ENCODE measurements around the gene MTERF2. TPM values are rescaled to one million over a fixed set of nuclear protein-coding genes. Genes with fewer than 3 reads are reported as not detected.
"Not testable (repeated sequence)": the region's sequence is repeated elsewhere in the genome, so short reads cannot be mapped to it uniquely, and the experiment has no call there.

The MTERF2 gene
- total RNA-seq, 1 experiment from 2014 or later = 7.0 TPM

- Mint-ChIP-seq H3K27me3 (ENCODE audit: low read depth) (no peaks in the 10 kb centered on the region), H3K4me3 (no peak overlapping the region), H3K9me3 (0 out of 2 replicates have a peak, but pooled peaks cover 4% of the 10 kb centered on the region), H3K36me3 (no peaks in the 10 kb centered on the region), H3K4me1 (no peaks in the 10 kb centered on the region), H3K27ac (no peak overlapping the region)
- TF ChIP-seq HMGA2 (CRISPR knock-in tag; IDR thresholded peaks at IDR 0.05) = no peak
- no peak for TF ChIP-seq IRF1 (CRISPR knock-in tag; IDR thresholded peaks at IDR 0.05)
- no peak for TF ChIP-seq OVOL2 (CRISPR knock-in tag; IDR thresholded peaks at IDR 0.05; ENCODE audit: borderline replicate concordance)
- TF ChIP-seq ZNF532 (CRISPR knock-in tag; IDR thresholded peaks at IDR 0.05; ENCODE audit: borderline replicate concordance) = no peak
- TF ChIP-seq RORB (CRISPR knock-in tag; IDR thresholded peaks at IDR 0.05) = no peak
- no peak for TF ChIP-seq TP53 (CRISPR knock-in tag; IDR thresholded peaks at IDR 0.05)
- no peak for TF ChIP-seq ZNF263 (CRISPR knock-in tag; IDR thresholded peaks at IDR 0.05; ENCODE audit: low read depth)
- ChIA-PET CTCF (no interaction called here), POLR2A (no interaction called here)
- ATAC-seq = no peak
- no peak for DNase-seq (ENCODE audit: low spot score)
These were observed 24.6 kb upstream of the MTERF2 start for GRCh38 chr12:107011519-107011918.

- ATAC-seq (no peak), DNase-seq (ENCODE audit: low spot score) (no peak)
- ChIA-PET POLR2A (no interaction called here), CTCF (interaction anchor here (0.9 kb wide), 1 partner anchor 9 kb away, joined by 3 read pairs; no protein-coding TSS in a partner anchor)
- no peak overlapping the region for H3K27ac Mint-ChIP-seq
- no peaks in the 10 kb centered on the region for H3K27me3 Mint-ChIP-seq (ENCODE audit: low read depth)
- H3K9me3 Mint-ChIP-seq = peaks cover 9% of the 10 kb centered on the region; the same call in 1 of the 2 replicates
- no peak overlapping the region for H3K4me3 Mint-ChIP-seq
- peaks cover 4% of the 10 kb centered on the region for H3K36me3 Mint-ChIP-seq
- H3K4me1 Mint-ChIP-seq = no peaks in the 10 kb centered on the region
- TF ChIP-seq OVOL2 (CRISPR knock-in tag; IDR thresholded peaks at IDR 0.05; ENCODE audit: borderline replicate concordance) = no peak
- no peak for TF ChIP-seq ZNF281 (CRISPR knock-in tag; IDR thresholded peaks at IDR 0.05)
- no peak for TF ChIP-seq CDX4 (CRISPR knock-in tag; IDR thresholded peaks at IDR 0.05; ENCODE audit: borderline replicate concordance)
- no peak for TF ChIP-seq ZNF121 (CRISPR knock-in tag; IDR thresholded peaks at IDR 0.05)
- no peak for TF ChIP-seq STAT6 (CRISPR knock-in tag; conservative IDR thresholded peaks at IDR 0.05; ENCODE audit: low read depth)
- no peak for TF ChIP-seq FOXP4 (CRISPR knock-in tag; IDR thresholded peaks at IDR 0.05)
- no peak for TF ChIP-seq ZNF396 (CRISPR knock-in tag; IDR thresholded peaks at IDR 0.05; ENCODE audit: borderline replicate concordance)
- TF ChIP-seq ZNF219 (CRISPR knock-in tag; IDR thresholded peaks at IDR 0.05; ENCODE audit: borderline replicate concordance) = no peak
These were observed 20.5 kb upstream of the MTERF2 start for GRCh38 chr12:107007411-107007810.

- CTCF ChIA-PET; H3K27me3 Mint-ChIP-seq (ENCODE audit: low read depth); ATAC-seq; H3K9me3 Mint-ChIP-seq; H3K4me3 Mint-ChIP-seq; POLR2A ChIA-PET; H3K4me1 Mint-ChIP-seq; DNase-seq (ENCODE audit: low spot score); H3K27ac Mint-ChIP-seq: not testable (repeated sequence)
- peaks cover 19% of the 10 kb centered on the region for H3K36me3 Mint-ChIP-seq
These were observed 15.7 kb upstream of the MTERF2 start for GRCh38 chr12:107002665-107003064.
